ENCODE data around the gene PRELID2. TPM values are rescaled to one million over a fixed set of nuclear protein-coding genes. Genes with fewer than 3 reads are reported as not detected.
"Not testable (repeated sequence)": the region's sequence is repeated elsewhere in the genome, so short reads cannot be mapped to it uniquely, and the experiment has no call there.

The PRELID2 gene
- polyA plus RNA-seq, 2 of the 4 experiments (the other 2 are of a cell fraction): 8.5 to 10.4 TPM

DNA sequence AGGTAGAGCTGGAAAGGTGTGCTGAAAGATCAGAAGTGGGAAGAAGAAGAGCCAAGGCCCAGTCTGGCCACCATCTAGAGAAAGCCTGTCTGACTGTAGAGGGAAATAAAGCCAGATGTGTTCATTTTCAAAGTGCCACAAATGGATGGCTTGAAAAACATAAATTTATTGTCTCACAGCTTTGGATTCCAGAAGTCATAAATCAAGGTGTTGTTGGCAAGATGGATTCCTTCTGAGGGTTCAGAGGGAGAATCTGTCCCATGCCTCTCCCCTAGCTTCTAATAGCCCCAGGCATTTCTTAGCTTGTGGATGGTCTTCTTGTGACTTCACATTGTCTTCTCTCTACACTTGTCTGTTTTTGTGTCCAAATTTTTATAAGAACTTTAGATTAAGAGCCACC lies 6.2 kb upstream of the PRELID2 start:
- ATAC-seq: no peak
- DNase-seq (ENCODE audit: low read depth in 1 of 2, low spot score in 1 of 2): no peak
- no peak for FAIRE-seq
- H3K9me3 ChIP-seq: no peaks in the 10 kb centered on the region
- no peaks in the 10 kb centered on the region for H3K4me1 ChIP-seq
- no peak overlapping the region for H3K4me3 ChIP-seq
- no peak for TF ChIP-seq EHF (CRISPR knock-in tag; IDR thresholded peaks at IDR 0.05)
- CTCF ChIA-PET: interaction anchor here (1.0 to 1.5 kb wide), 3 partner anchors 46 to 208 kb away, joined by 4 read pairs; no protein-coding TSS in a partner anchor
- H3K4me2 ChIP-seq: no peak overlapping the region
- POLR2A ChIA-PET: no interaction called here
- no peak overlapping the region for H3K27ac ChIP-seq

GRCh38 chr5:145840458-145841132 lies 5.5 kb upstream of the PRELID2 start:
- POLR2A ChIA-PET: no interaction called here
- DNase-seq (ENCODE audit: low read depth in 1 of 2, low spot score in 1 of 2): no peak
- WGBS (ENCODE audit: missing lambda C conversion rate): 74% methylated on average over 3 of the region's 3 CpGs
- CTCF ChIA-PET: interaction anchor here (1.5 to 2.3 kb wide), 2 partner anchors 15 to 47 kb away, joined by 4 to 7 read pairs; no protein-coding TSS in a partner anchor
- no peak overlapping the region for H3K4me3 ChIP-seq
- no peaks in the 10 kb centered on the region for H3K9me3 ChIP-seq
- H3K4me2 ChIP-seq: no peak overlapping the region
- H3K27ac ChIP-seq: no peak overlapping the region
- TF ChIP-seq HES2 (IDR thresholded peaks at IDR 0.05) (no peak), EP300 (IDR thresholded peaks at IDR 0.05) (no peak), SMC3 (IDR thresholded peaks at IDR 0.05) (no peak), CHD2 (IDR thresholded peaks at IDR 0.05; ENCODE audit: low read length, partially characterized antibody) (no peak), JUNB (IDR thresholded peaks at IDR 0.05) (no peak), EHF (CRISPR knock-in tag; IDR thresholded peaks at IDR 0.05) (no peak), ZSCAN20 (CRISPR knock-in tag; IDR thresholded peaks at IDR 0.05) (no peak), CTCF (IDR thresholded peaks at IDR 0.05) (no peak), JUN (IDR thresholded peaks at IDR 0.05) (no peak), KDM5A (IDR thresholded peaks at IDR 0.05) (no peak), RFX5 (IDR thresholded peaks at IDR 0.05) (no peak), RCOR1 (IDR thresholded peaks at IDR 0.05; ENCODE audit: low read depth, low read length) (no peak), HDAC2 (IDR thresholded peaks at IDR 0.05) (no peak), MYC (IDR thresholded peaks at IDR 0.05; ENCODE audit: borderline replicate concordance, low read length) (no peak)
- H3K4me1 ChIP-seq: peaks cover 7% of the 10 kb centered on the region
- ATAC-seq: no peak
- no peak for FAIRE-seq

GRCh38 chr5:145838276-145838675 lies 3.1 kb upstream of the PRELID2 start:
- Histone ChIP-seq H3K4me3 (no peak overlapping the region), H3K27ac (no peak overlapping the region), H3K4me2 (no peak overlapping the region), H3K9me3 (no peaks in the 10 kb centered on the region), H3K4me1 (peaks cover 14% of the 10 kb centered on the region)
- ChIA-PET POLR2A (no interaction called here), CTCF (interaction anchor here (0.7 to 1.7 kb wide), 3 partner anchors 11 to 17 kb away, joined by 3 read pairs; no protein-coding TSS in a partner anchor)
- 68% methylated on average over 6 of the region's 6 CpGs for WGBS (ENCODE audit: missing lambda C conversion rate)
- TF ChIP-seq RNF2 (IDR thresholded peaks at IDR 0.05; ENCODE audit: borderline replicate concordance, low read depth) (no peak), GATA3 (IDR thresholded peaks at IDR 0.05; ENCODE audit: borderline replicate concordance) (no peak), NR3C1 (IDR thresholded peaks at IDR 0.05) (no peak)
- ATAC-seq (no peak), DNase-seq (ENCODE audit: low read depth in 1 of 2, low spot score in 1 of 2) (no peak), FAIRE-seq (no peak)

- H3K27ac ChIP-seq: peak overlapping the region; percentile 80 to 88; a peak in 5 of 6 replicates
- not testable (repeated sequence) for FAIRE-seq; DNase-seq (ENCODE audit: low read depth in 1 of 2, low spot score in 1 of 2); H3K9me3 ChIP-seq; ATAC-seq
- H3K4me2 ChIP-seq: peak overlapping the region; percentile 89
- POLR2A ChIA-PET: interaction anchor here (0.7 kb wide), 1 partner anchor 52 kb away, joined by 3 read pairs; no protein-coding TSS in a partner anchor
- peaks cover 15% of the 10 kb centered on the region for H3K4me1 ChIP-seq
- WGBS (ENCODE audit: missing lambda C conversion rate): 97% methylated on average over 13 of the region's 13 CpGs
- H3K4me3 ChIP-seq: peak overlapping the region; percentile 67; the same call in 1 of the 3 replicates
- CTCF ChIA-PET: interaction anchor here (0.6 to 3.6 kb wide), 9 partner anchors 9 to 768 kb away, joined by 3 to 28 read pairs (median 5); no protein-coding TSS in a partner anchor
Measured at GRCh38 chr5:145836241-145836640, 1.1 kb upstream of the PRELID2 start.

All from A549 (cell line).